GM12878 (cell line): ENCODE measurements around the gene MTHFS. TPM values are rescaled to one million over a fixed set of nuclear protein-coding genes. Genes with fewer than 3 reads are reported as not detected.

Source experiments
- ATAC-seq: fragments of 200-7000 bp; cut with Tn5 transposase; 3 replicates; pipeline ENCODE4 v1.9.1; 2020; ENCODE audit warnings: mild to moderate bottlenecking, moderate library complexity
- BruUV-seq: library from RNA; stranded (reverse); fragments of 400-500 nt; replicated peaks from 2 replicates; lab custom pipeline; 2021; lab: Mats Ljungman, UMichigan
- CTCF ChIA-PET: fragments of 300-600 bp; sonication (Branson Sonifier 250); formaldehyde crosslinking; extraction: SDS; loops from one replicate; lab custom pipeline; 2021; ENCODE audit warnings: inconsistent platforms; lab: Yijun Ruan, JAX
- POLR2A ChIA-PET: fragments of 350-600 bp; formaldehyde crosslinking; extraction: SDS; loops from one replicate; lab custom pipeline; 2021; ENCODE audit warnings: inconsistent platforms; lab: Charles Lee
- RAD21 ChIA-PET: fragments of 300-600 bp; sonication (Branson Sonifier 250); formaldehyde crosslinking; loops from one replicate; lab custom pipeline; 2023; ENCODE audit warnings: antibody characterized with exemption; ENCODE audit not compliant: unreplicated experiment; lab: Charles Lee
- SMC1A ChIA-PET: fragments of 300-600 bp; sonication (Branson Sonifier 250); formaldehyde crosslinking; loops from one replicate; lab custom pipeline; 2023; ENCODE audit not compliant: unreplicated experiment, uncharacterized antibody; lab: Charles Lee
- DNase-seq: peaks from one replicate; pipeline ENCODE4 v3.0.0-alpha.2; 2011; ENCODE audit warnings: low read depth, low spot score
- FAIRE-seq: peaks from 3 replicates; lab custom pipeline; 2011; peaks lifted over from hg19 to GRCh38; lab: Jason Lieb, UNC
- H2AFZ ChIP-seq: 2 replicates; pipeline ENCODE4 v1.6.0; 2011; ENCODE audit warnings: low read depth, low read length, control low read depth; ENCODE audit not compliant: control insufficient read depth
- H3K27ac ChIP-seq: 2 replicates; pipeline ENCODE4 v1.5.1; 2011; ENCODE audit warnings: control low read depth; ENCODE audit not compliant: control insufficient read depth, insufficient read depth
- H3K27me3 ChIP-seq, 2 experiments: replicated peaks in 1 of 2; 2 replicates each; pipeline versions ENCODE4 v1.6.0 to v1.6.1; 2011; ENCODE audit warnings: low read length in 1 of 2; ENCODE audit not compliant: control insufficient read depth in 2 of 2, insufficient read depth in 2 of 2
- H3K36me3 ChIP-seq, 2 experiments: 2 replicates each; pipeline ENCODE4 v1.5.1; 2011; ENCODE audit warnings: low read length in 1 of 2; ENCODE audit not compliant: control insufficient read depth in 2 of 2, insufficient read depth in 2 of 2
- H3K4me1 ChIP-seq: 2 replicates; pipeline ENCODE4 v1.6.1; 2011; ENCODE audit warnings: mild to moderate bottlenecking, low read length, moderate library complexity, mixed read lengths; ENCODE audit not compliant: control insufficient read depth, insufficient read depth
- H3K4me2 ChIP-seq: 2 replicates; pipeline ENCODE4 v1.6.0; 2011; ENCODE audit warnings: control low read depth; ENCODE audit not compliant: control insufficient read depth, insufficient read depth
- H3K4me3 ChIP-seq: fragments of 200-600 bp; sonication (generic); 2 replicates; pipeline ENCODE4 v1.5.1; 2016
- H3K79me2 ChIP-seq: 2 replicates; pipeline ENCODE4 v1.6.0; 2011; ENCODE audit warnings: low read length; ENCODE audit not compliant: control insufficient read depth, insufficient read depth
- H3K9ac ChIP-seq: 2 replicates; pipeline ENCODE4 v1.8.0; 2011; ENCODE audit warnings: low read length, control low read depth, mixed read lengths; ENCODE audit not compliant: control insufficient read depth, insufficient read depth
- H3K9me3 ChIP-seq: replicated peaks from 3 replicates; pipeline ENCODE4 v1.5.1; 2011; ENCODE audit warnings: mild to moderate bottlenecking, low read length; ENCODE audit not compliant: control insufficient read depth, insufficient read depth
- H4K20me1 ChIP-seq: 2 replicates; pipeline ENCODE4 v1.6.0; 2011; ENCODE audit not compliant: control insufficient read depth, insufficient read depth
- ATF7 ChIP-seq: fragments of 450-650 bp; IDR thresholded peaks from 2 replicates; pipeline ENCODE4 v1.6.1; 2016; ENCODE audit warnings: low read depth, mild to moderate bottlenecking
- BMI1 ChIP-seq: fragments of 450-650 bp; IDR thresholded peaks from 2 replicates; pipeline ENCODE4 v1.6.1; 2016; ENCODE audit warnings: mild to moderate bottlenecking, moderate library complexity, borderline replicate concordance
- CREM ChIP-seq: IDR thresholded peaks from 2 replicates; pipeline ENCODE4 v1.6.1; 2014; ENCODE audit warnings: antibody characterized with exemption, low read depth
- EP300 ChIP-seq, 2 experiments: fragments of 150-350 bp in 1 of 2; IDR thresholded peaks; 2 replicates each; pipeline ENCODE4 v1.6.1; 2011 to 2012; ENCODE audit warnings: low read depth in 2 of 2, low read length in 2 of 2, borderline replicate concordance in 1 of 2, improper control_type of control experiment in 1 of 2, inconsistent platforms in 1 of 2; ENCODE audit not compliant: control insufficient read depth in 1 of 2
- EZH2 ChIP-seq: IDR thresholded peaks from 2 replicates; pipeline ENCODE4 v1.6.1; 2012; ENCODE audit warnings: low read depth, mild to moderate bottlenecking, control low read depth, inconsistent platforms, low read length, borderline replicate concordance; ENCODE audit not compliant: control insufficient read depth
- HDAC2 ChIP-seq: fragments of 200-600 bp; sonication (generic); IDR thresholded peaks from 2 replicates; pipeline ENCODE4 v1.6.1; 2017
- HDGF ChIP-seq: fragments of 450-650 bp; IDR thresholded peaks from 2 replicates; pipeline ENCODE4 v1.6.1; 2016; ENCODE audit warnings: antibody characterized with exemption
- JUNB ChIP-seq: IDR thresholded peaks from 2 replicates; pipeline ENCODE4 v1.6.1; 2016; ENCODE audit warnings: antibody characterized with exemption, mild to moderate bottlenecking
- SP1 ChIP-seq: IDR thresholded peaks from one replicate; pipeline ENCODE4 v1.6.1; 2011; ENCODE audit warnings: low read depth, low read length
- TBL1XR1 ChIP-seq: IDR thresholded peaks from 2 replicates; pipeline ENCODE4 v1.6.1; 2012; ENCODE audit warnings: low read depth, low read length, improper control_type of control experiment
- ZNF217 ChIP-seq: fragments of 450-650 bp; IDR thresholded peaks from 2 replicates; pipeline ENCODE4 v1.6.1; 2017; ENCODE audit warnings: antibody characterized with exemption, mild to moderate bottlenecking
- WGBS: methylation state at CpG from one replicate; pipeline ENCODE4 v1.1.6; 2016; ENCODE audit warnings: low lambda C conversion rate; ENCODE audit not compliant: insufficient replicate concordance, insufficient coverage; ENCODE audit errors: missing lambda C conversion rate; 5-methylcytosine and 5-hydroxymethylcytosine counted together
- in situ Hi-C: fragments of 300-500 bp; cut with MboI; formaldehyde crosslinking; loops from 9 replicates; pipeline ENCODE4 v1.14.3; 2018; ENCODE audit warnings: mixed read lengths
- intact Hi-C: fragments of 100-400 bp; cut with micrococcal nuclease; formaldehyde crosslinking; loops from one replicate; pipeline ENCODE4 v1.14.2; 2022; ENCODE audit not compliant: unreplicated experiment
- polyA plus RNA-seq, 11 experiments: library from polyadenylated mRNA; depleted of rRNA in 4 of 11; unstranded in 6 of 11; stranded (reverse) in 5 of 11; fragments of >200 nt; fragmentation: Nextera tagmentation in 4 of 11; fragmentation: Illumina TruSeq in 1 of 11; extraction: Ambion mirVana in 4 of 11; extraction: Trizol in 1 of 11; gene quantifications; 1 replicate in 1 of 11; 2 replicates in 10 of 11; pipeline versions ENCODE4 v1.2.1 to v1.2.3, GENCODE V29; 2011 to 2016; ENCODE audit warnings: inconsistent platforms in 2 of 11, missing spikeins in 2 of 11, low read depth in 1 of 11
- total RNA-seq, 4 experiments: library from RNA; depleted of rRNA in 3 of 4; stranded (reverse); fragments of >200 nt in 3 of 4; fragmentation: Illumina TruSeq in 1 of 4; extraction: Trizol in 1 of 4; gene quantifications; 2 replicates each; pipeline versions ENCODE4 v1.2.1 to v1.2.3, GENCODE V29; 2013 to 2021

Gene MTHFS
- total and polyA plus RNA-seq, 10 of the 15 experiments (the other 5 are each of a cell fraction or from before 2014, with no cell fraction given): 14.0 to 81.9 (median 31.8) TPM

- TF ChIP-seq TBL1XR1 (no peak), JUNB (peak; percentile 47; the same call in 1 of the 2 replicates), ATF7 (peak; percentile 68), CREM (no peak), ZNF217 (peak; percentile 86; the same call in 1 of the 2 replicates), EP300 (IDR thresholded peaks at IDR 0.05; ENCODE audit: borderline replicate concordance in 1 of 2, control insufficient read depth in 1 of 2, low read depth in 2 of 2, low read length in 2 of 2) (peak; percentile 50 to 60; a peak in 2 of 4 replicates), BMI1 (peak; percentile 42; the same call in 1 of the 2 replicates)
- TF ChIP-seq, all 136 proteins: peak for 18
Observed at GRCh38 chr15:79942741-79943481, 46.1 kb upstream of the MTHFS start (continued).

- no peaks in the 10 kb centered on the region for H3K79me2 ChIP-seq
- H3K36me3 ChIP-seq: no peaks in the 10 kb centered on the region
- no peaks in the 10 kb centered on the region; the same call in 2 of the 3 replicates for H3K9me3 ChIP-seq
- H3K4me1 ChIP-seq: peaks cover 13% of the 10 kb centered on the region
- no peak for DNase-seq
- intact Hi-C loops: no loop called here
- no peak overlapping the region for H2AFZ ChIP-seq
- ChIA-PET POLR2A (interaction anchor here (0.9 kb wide), 1 partner anchor 16 kb away, joined by 4 read pairs; no protein-coding TSS in a partner anchor), RAD21 (no interaction called here), SMC1A (interaction anchor here (1.5 kb wide), 1 partner anchor 18 kb away, joined by 3 read pairs; no protein-coding TSS in a partner anchor), CTCF (no interaction called here)
- H3K9ac ChIP-seq: no peak overlapping the region
- in situ Hi-C loops: no loop called here
- no peak for FAIRE-seq
- no peak overlapping the region for H3K4me2 ChIP-seq
- no peak for TF ChIP-seq EZH2
- no peak for TF ChIP-seq HDAC2
- TF ChIP-seq HDGF: no peak
- no peak for TF ChIP-seq SP1
- no peaks in the 10 kb centered on the region for H4K20me1 ChIP-seq
- H3K4me3 ChIP-seq: no peak overlapping the region
- 66% methylated on average over 4 of the region's 4 CpGs for WGBS
- BruUV-seq: no TSS peak
- no peak for ATAC-seq
- no peaks in the 10 kb centered on the region for H3K27me3 ChIP-seq
- H3K27ac ChIP-seq: no peak overlapping the region
Observed at GRCh38 chr15:79939399-79939798, 42.6 kb upstream of the MTHFS start.
